Suprapubic skin (tissue), 4 donors: ENCODE results near the gene LOC128125822.

Source experiments
- DNase-seq, 2 donors: peaks; one replicate each; pipeline ENCODE4 v3.0.0-alpha.2; 2019; ENCODE audit warnings: low spot score in 2 of 2
- H3K27ac ChIP-seq: fragments of 200-600 bp; sonication (generic); one replicate; pipeline ENCODE4 v1.5.1; 2019
- H3K27me3 ChIP-seq: fragments of 200-600 bp; sonication (generic); one replicate; pipeline ENCODE4 v1.5.1; 2019
- H3K36me3 ChIP-seq: fragments of 200-600 bp; sonication (generic); one replicate; pipeline ENCODE4 v1.5.1; 2019
- H3K4me1 ChIP-seq: fragments of 200-600 bp; sonication (generic); one replicate; pipeline ENCODE4 v1.5.1; 2019
- H3K4me3 ChIP-seq: fragments of 200-600 bp; sonication (generic); one replicate; pipeline ENCODE4 v1.5.1; 2019; ENCODE audit warnings: mild to moderate bottlenecking
- H3K9me3 ChIP-seq: fragments of 200-600 bp; sonication (generic); one replicate; pipeline ENCODE4 v1.5.1; 2019
- CTCF ChIP-seq, 2 donors: fragments of 200-600 bp in 1 of 2; fragments of 450-650 bp in 1 of 2; sonication (generic) in 1 of 2; IDR thresholded peaks; one replicate each; pipeline ENCODE4 v1.5.1; 2016 to 2019; ENCODE audit warnings: antibody characterized with exemption in 2 of 2, mild to moderate bottlenecking in 1 of 2, moderate library complexity in 1 of 2
- EP300 ChIP-seq: sonication (generic); formaldehyde crosslinking; IDR thresholded peaks from one replicate; pipeline ENCODE4 v1.6.1; 2017; ENCODE audit warnings: antibody characterized with exemption
- POLR2A ChIP-seq, 2 donors: fragments of 450-650 bp; IDR thresholded peaks; one replicate each; pipeline ENCODE4 v1.6.1; 2017; ENCODE audit warnings: antibody characterized with exemption in 2 of 2, mild to moderate bottlenecking in 2 of 2, moderate library complexity in 2 of 2
- POLR2AphosphoS5 ChIP-seq, 3 donors: sonication (generic); formaldehyde crosslinking; IDR thresholded peaks; one replicate each; pipeline ENCODE4 v1.6.1; 2017; ENCODE audit warnings: antibody characterized with exemption in 3 of 3
- WGBS: methylation state at CpG from one replicate; pipeline ENCODE4 v1.1.5; 2018; 5-methylcytosine and 5-hydroxymethylcytosine counted together

LOC128125822 gene

GRCh38 chr6:63563235-63563634 is 9.0 kb upstream of the LOC128125822 start:
- H3K27me3 ChIP-seq: no peaks in the 10 kb centered on the region
- no peaks in the 10 kb centered on the region for H3K4me1 ChIP-seq
- 84% methylated on average over 1 of the region's 1 CpG for WGBS
- H3K9me3 ChIP-seq: peaks cover 7% of the 10 kb centered on the region
- DNase-seq: no peak
- no peaks in the 10 kb centered on the region for H3K36me3 ChIP-seq
- H3K4me3 ChIP-seq: no peak overlapping the region
- TF ChIP-seq EP300: no peak
- TF ChIP-seq POLR2A (IDR thresholded peaks at IDR 0.05): no peak
- no peak for TF ChIP-seq CTCF (IDR thresholded peaks at IDR 0.05)
- no peak for TF ChIP-seq POLR2AphosphoS5 (IDR thresholded peaks at IDR 0.05)
- H3K27ac ChIP-seq: no peak overlapping the region

GRCh38 chr6:63565058-63565726 is 7.1 kb upstream of the LOC128125822 start:
- 83% methylated on average over 4 of the region's 4 CpGs for WGBS
- DNase-seq: no peak
- H3K36me3 ChIP-seq: no peaks in the 10 kb centered on the region
- no peaks in the 10 kb centered on the region for H3K4me1 ChIP-seq
- TF ChIP-seq POLR2AphosphoS5 (IDR thresholded peaks at IDR 0.05): no peak
- no peak for TF ChIP-seq POLR2A (IDR thresholded peaks at IDR 0.05)
- no peak for TF ChIP-seq EP300
- no peak for TF ChIP-seq CTCF (IDR thresholded peaks at IDR 0.05)
- H3K4me3 ChIP-seq: no peak overlapping the region
- no peak overlapping the region for H3K27ac ChIP-seq
- H3K27me3 ChIP-seq: no peaks in the 10 kb centered on the region
- peaks cover 7% of the 10 kb centered on the region for H3K9me3 ChIP-seq

- no peak for DNase-seq
- no peak for TF ChIP-seq POLR2A (IDR thresholded peaks at IDR 0.05)
- TF ChIP-seq EP300: no peak
- no peak for TF ChIP-seq POLR2AphosphoS5 (IDR thresholded peaks at IDR 0.05)
- 67% methylated on average over 4 of the region's 4 CpGs for WGBS
- no peak overlapping the region for H3K27ac ChIP-seq
- H3K27me3 ChIP-seq: no peaks in the 10 kb centered on the region
- H3K36me3 ChIP-seq: no peaks in the 10 kb centered on the region
- H3K4me1 ChIP-seq: no peaks in the 10 kb centered on the region
- no peak overlapping the region for H3K4me3 ChIP-seq
- peaks cover 7% of the 10 kb centered on the region for H3K9me3 ChIP-seq
These were observed 6.3 kb upstream of the LOC128125822 start for GRCh38 chr6:63565727-63566596.

- H3K27me3 ChIP-seq: no peaks in the 10 kb centered on the region
- peaks cover 9% of the 10 kb centered on the region for H3K4me1 ChIP-seq
- TF ChIP-seq EP300: no peak
- no peak for TF ChIP-seq CTCF (IDR thresholded peaks at IDR 0.05)
- no peak for TF ChIP-seq POLR2AphosphoS5 (IDR thresholded peaks at IDR 0.05)
- TF ChIP-seq POLR2A (IDR thresholded peaks at IDR 0.05): no peak
- no peak for DNase-seq
- H3K4me3 ChIP-seq: no peak overlapping the region
- no peak overlapping the region for H3K27ac ChIP-seq
- H3K36me3 ChIP-seq: no peaks in the 10 kb centered on the region
- H3K9me3 ChIP-seq: peaks cover 7% of the 10 kb centered on the region
- 91% methylated on average over 1 of the region's 1 CpG for WGBS
These were observed 4.3 kb upstream of the LOC128125822 start for GRCh38 chr6:63567966-63568365.

- Histone ChIP-seq H3K9me3 (peaks cover 7% of the 10 kb centered on the region), H3K36me3 (peaks cover 2% of the 10 kb centered on the region)
- 22% methylated on average over 20 of the region's 20 CpGs for WGBS
These were observed 778 bp upstream of the LOC128125822 start for GRCh38 chr6:63571361-63572043.

More at GRCh38 chr6:63571361-63572043, 778 bp upstream of the LOC128125822 start:
- Histone ChIP-seq H3K4me1 (peaks cover 30% of the 10 kb centered on the region), H3K4me3 (peak overlapping the region; percentile 97), H3K27me3 (no peaks in the 10 kb centered on the region), H3K27ac (peak overlapping the region; percentile 100)
- TF ChIP-seq CTCF (IDR thresholded peaks at IDR 0.05) (no peak), EP300 (peak; percentile 23)
- peak; percentile 82 to 85 for DNase-seq
